Calu3 (cell line): Measurements from ENCODE around the gene PTOV1. TPM values are rescaled to one million over a fixed set of nuclear protein-coding genes. Genes with fewer than 3 reads are reported as not detected.

Source experiments
- BruUV-seq: library from RNA; stranded (reverse); fragments of 400-500 nt; replicated peaks from 2 replicates; lab custom pipeline; 2021; lab: Mats Ljungman, UMichigan
- CTCF ChIA-PET: fragments of 300-600 bp; sonication (Branson Sonifier 250); formaldehyde crosslinking; loops from one replicate; lab custom pipeline; 2022; ENCODE audit warnings: antibody characterized with exemption; lab: Charles Lee
- DNase-seq: peaks from one replicate; pipeline ENCODE4 v3.0.0; 2022
- H3K27ac Mint-ChIP-seq: one replicate; pipeline ENCODE4 v1.8.0; 2022; ENCODE audit warnings: mixed read lengths; ENCODE audit not compliant: unreplicated experiment
- H3K27me3 Mint-ChIP-seq: one replicate; pipeline ENCODE4 v1.8.0; 2022; ENCODE audit warnings: mixed read lengths; ENCODE audit not compliant: unreplicated experiment
- H3K36me3 Mint-ChIP-seq: one replicate; pipeline ENCODE4 v1.8.0; 2022; ENCODE audit warnings: mild to moderate bottlenecking, moderate library complexity, mixed read lengths; ENCODE audit not compliant: insufficient read depth, unreplicated experiment
- H3K4me1 Mint-ChIP-seq: one replicate; pipeline ENCODE4 v1.8.0; 2022; ENCODE audit warnings: mild to moderate bottlenecking, low read depth, mixed read lengths; ENCODE audit not compliant: unreplicated experiment
- H3K4me3 Mint-ChIP-seq: one replicate; pipeline ENCODE4 v1.8.0; 2022; ENCODE audit warnings: mild to moderate bottlenecking, low read depth, moderate library complexity, mixed read lengths; ENCODE audit not compliant: unreplicated experiment
- H3K9me3 Mint-ChIP-seq: one replicate; pipeline ENCODE4 v1.8.0; 2022; ENCODE audit warnings: low read depth, mixed read lengths; ENCODE audit not compliant: unreplicated experiment
- CTCF ChIP-seq: fragments of 200-600 bp; IDR thresholded peaks from one replicate; pipeline ENCODE4 v1.8.0; 2022; ENCODE audit warnings: antibody characterized with exemption; ENCODE audit not compliant: unreplicated experiment
- intact Hi-C: fragments of 100-400 bp; cut with micrococcal nuclease; formaldehyde crosslinking; loops from one replicate; pipeline ENCODE4 v1.10.0; 2022; ENCODE audit not compliant: unreplicated experiment
- total RNA-seq: library from RNA; stranded (reverse); gene quantifications from 2 replicates; pipeline ENCODE4 v1.2.3, GENCODE V29; 2022

PTOV1 gene
- total RNA-seq, 1 experiment from 2014 or later, result 256 TPM

- CTCF ChIA-PET, result interaction anchor here (0.6 kb wide), 2 partner anchors 35 to 108 kb away, joined by 5 read pairs; no protein-coding TSS in a partner anchor
- TF ChIP-seq CTCF, result no peak
- no TSS peak for BruUV-seq
- intact Hi-C loops, result no loop called here
- Mint-ChIP-seq H3K27me3 (peaks cover 11% of the 10 kb centered on the region), H3K27ac (peak overlapping the region; percentile 65), H3K9me3 (no peaks in the 10 kb centered on the region), H3K4me1 (no peaks in the 10 kb centered on the region), H3K36me3 (peaks cover 23% of the 10 kb centered on the region), H3K4me3 (no peak overlapping the region)
- no peak for DNase-seq
These were observed 36.9 kb downstream of the PTOV1 start for GRCh38 chr19:49887665-49888509.

DNA sequence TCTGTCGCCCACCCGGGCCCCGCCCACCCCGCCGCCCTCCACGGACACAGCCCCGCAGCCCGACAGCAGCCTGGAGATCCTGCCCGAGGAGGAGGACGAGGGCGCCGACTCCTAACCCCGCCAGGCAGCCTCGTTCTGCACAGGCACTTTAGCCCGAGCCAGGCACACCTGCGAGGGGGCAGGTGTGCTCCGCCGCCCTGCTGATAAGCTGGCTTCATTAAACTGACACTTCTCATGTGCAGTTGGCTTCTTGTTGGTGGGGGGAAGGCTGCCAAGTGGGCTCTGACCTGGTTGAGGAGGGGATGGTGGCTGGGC lies 37.5 kb downstream of the PTOV1 start:
- no peaks in the 10 kb centered on the region for H3K9me3 Mint-ChIP-seq
- no peak for DNase-seq
- peaks cover 17% of the 10 kb centered on the region for H3K27me3 Mint-ChIP-seq
- H3K4me1 Mint-ChIP-seq, result no peaks in the 10 kb centered on the region
- no TSS peak for BruUV-seq
- peaks cover 23% of the 10 kb centered on the region for H3K36me3 Mint-ChIP-seq
- peak overlapping the region; percentile 65 for H3K27ac Mint-ChIP-seq
- intact Hi-C loops, result no loop called here
- no peak for TF ChIP-seq CTCF
- CTCF ChIA-PET, result interaction anchor here (0.6 kb wide), 1 partner anchor 109 kb away, joined by 5 read pairs; no protein-coding TSS in a partner anchor
- H3K4me3 Mint-ChIP-seq, result no peak overlapping the region

- peak overlapping the region; percentile 65 for H3K27ac Mint-ChIP-seq
- H3K27me3 Mint-ChIP-seq, result peaks cover 17% of the 10 kb centered on the region
- CTCF ChIA-PET, result no interaction called here
- TF ChIP-seq CTCF, result no peak
- no TSS peak for BruUV-seq
- no peak for DNase-seq
- no peak overlapping the region for H3K4me3 Mint-ChIP-seq
- H3K4me1 Mint-ChIP-seq, result no peaks in the 10 kb centered on the region
- no peaks in the 10 kb centered on the region for H3K9me3 Mint-ChIP-seq
- intact Hi-C loops, result no loop called here
- peaks cover 23% of the 10 kb centered on the region for H3K36me3 Mint-ChIP-seq
These were observed 38.2 kb downstream of the PTOV1 start for GRCh38 chr19:49889038-49889686.

DNA sequence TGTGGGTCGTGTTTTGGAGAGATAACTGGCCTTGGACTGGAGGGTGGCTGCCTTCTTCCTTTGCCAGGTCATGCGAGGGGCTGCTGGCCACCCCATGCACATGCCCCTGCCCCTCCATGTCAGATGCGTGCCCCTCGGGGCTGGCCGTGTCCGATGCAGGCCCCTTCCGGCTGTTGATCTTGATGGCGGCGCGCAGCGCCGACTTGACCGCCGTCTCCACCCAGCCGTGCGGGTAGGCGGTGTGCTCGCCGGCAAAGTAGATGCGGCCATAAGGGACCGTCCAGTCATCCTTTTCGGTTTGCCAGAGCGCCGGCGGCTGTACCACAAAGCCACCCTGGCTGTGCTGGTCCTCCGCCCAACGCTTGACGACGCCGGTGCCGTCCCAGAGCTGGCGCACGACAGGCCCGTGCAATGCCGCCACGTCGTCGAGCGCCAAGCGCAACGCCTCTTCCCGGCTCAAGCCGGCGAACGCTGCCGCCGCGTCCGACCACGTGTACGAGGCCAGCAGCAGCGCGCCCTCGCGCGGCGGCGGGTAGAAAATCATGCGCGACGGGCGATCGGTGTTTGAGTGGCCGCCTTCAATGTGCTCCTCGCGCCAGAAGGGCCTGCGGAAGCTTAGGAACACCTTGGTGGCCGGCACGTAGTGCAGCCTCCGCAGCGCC lies 38.9 kb downstream of the PTOV1 start:
- peaks cover 17% of the 10 kb centered on the region for H3K27me3 Mint-ChIP-seq
- no peak for TF ChIP-seq CTCF
- DNase-seq, result no peak
- CTCF ChIA-PET, result interaction anchor here (0.7 kb wide), 1 partner anchor 1732 kb away, joined by 10 read pairs; no protein-coding TSS in a partner anchor
- H3K9me3 Mint-ChIP-seq, result no peaks in the 10 kb centered on the region
- H3K27ac Mint-ChIP-seq, result no peak overlapping the region
- no peaks in the 10 kb centered on the region for H3K4me1 Mint-ChIP-seq
- intact Hi-C loops, result no loop called here
- H3K4me3 Mint-ChIP-seq, result no peak overlapping the region
- no TSS peak for BruUV-seq
- H3K36me3 Mint-ChIP-seq, result peaks cover 27% of the 10 kb centered on the region
